Astrocyte (in vitro differentiated cells and primary cell): ENCODE data around the gene PTPRF. TPM values are rescaled to one million over a fixed set of nuclear protein-coding genes. Genes with fewer than 3 reads are reported as not detected.
"Not testable (repeated sequence)": the region's sequence is repeated elsewhere in the genome, so short reads cannot be mapped to it uniquely, and the experiment has no call there.

Experiments used
- DNase-seq: peaks from one replicate; pipeline ENCODE4 v3.0.0-alpha.2; 2010; ENCODE audit warnings: low read depth
- FAIRE-seq: peaks from 2 replicates; lab custom pipeline; 2011; peaks lifted over from hg19 to GRCh38; lab: Jason Lieb, UNC
- H2AFZ ChIP-seq: 2 replicates; pipeline ENCODE4 v1.6.0; 2012; ENCODE audit warnings: low read depth, low read length, inconsistent platforms
- H3K27ac ChIP-seq: 2 replicates; pipeline ENCODE4 v1.5.1; 2011; ENCODE audit warnings: low read depth, low read length, inconsistent platforms
- H3K27me3 ChIP-seq: 2 replicates; pipeline ENCODE4 v1.6.0; 2011; ENCODE audit warnings: low read length, inconsistent platforms; ENCODE audit not compliant: insufficient read depth
- H3K36me3 ChIP-seq: 2 replicates; pipeline ENCODE4 v1.5.1; 2011; ENCODE audit warnings: low read length, inconsistent platforms; ENCODE audit not compliant: insufficient read depth
- H3K4me1 ChIP-seq: 2 replicates; pipeline ENCODE4 v1.5.1; 2011; ENCODE audit warnings: low read length, inconsistent platforms; ENCODE audit not compliant: insufficient read depth
- H3K4me2 ChIP-seq: 2 replicates; pipeline ENCODE4 v1.6.0; 2012; ENCODE audit warnings: low read length, inconsistent platforms
- H3K4me3 ChIP-seq: 2 replicates; pipeline ENCODE4 v1.5.1; 2011; ENCODE audit warnings: low read depth, mild to moderate bottlenecking, low read length, inconsistent platforms; ENCODE audit not compliant: insufficient read depth
- H3K79me2 ChIP-seq: 2 replicates; pipeline ENCODE4 v1.6.0; 2012; ENCODE audit warnings: mild to moderate bottlenecking, low read length, inconsistent platforms; ENCODE audit not compliant: insufficient read depth
- H3K9ac ChIP-seq: 2 replicates; pipeline ENCODE4 v1.6.0; 2012; ENCODE audit warnings: mild to moderate bottlenecking, low read length, inconsistent platforms
- H3K9me3 ChIP-seq: 2 replicates; pipeline ENCODE4 v1.5.1; 2012; ENCODE audit warnings: low read depth, mild to moderate bottlenecking, low read length, inconsistent platforms; ENCODE audit not compliant: insufficient read depth
- H4K20me1 ChIP-seq: 2 replicates; pipeline ENCODE4 v1.6.0; 2012; ENCODE audit warnings: low read length, inconsistent platforms; ENCODE audit not compliant: insufficient read depth
- H3K27ac Mint-ChIP-seq: one replicate; pipeline ENCODE4 v1.8.0; 2021; ENCODE audit warnings: mild to moderate bottlenecking, mixed read lengths; ENCODE audit not compliant: unreplicated experiment
- H3K27me3 Mint-ChIP-seq: one replicate; pipeline ENCODE4 v1.8.0; 2021; ENCODE audit warnings: low read depth, mixed read lengths; ENCODE audit not compliant: unreplicated experiment
- H3K36me3 Mint-ChIP-seq: one replicate; pipeline ENCODE4 v1.8.0; 2021; ENCODE audit warnings: low read depth, mixed read lengths; ENCODE audit not compliant: unreplicated experiment
- H3K4me1 Mint-ChIP-seq: one replicate; pipeline ENCODE4 v1.8.0; 2021; ENCODE audit warnings: low read depth, mixed read lengths; ENCODE audit not compliant: unreplicated experiment
- H3K4me3 Mint-ChIP-seq: one replicate; pipeline ENCODE4 v1.8.0; 2021; ENCODE audit warnings: mild to moderate bottlenecking, moderate library complexity, mixed read lengths; ENCODE audit not compliant: unreplicated experiment
- H3K9me3 Mint-ChIP-seq: one replicate; pipeline ENCODE4 v1.8.0; 2021; ENCODE audit warnings: mild to moderate bottlenecking, mixed read lengths; ENCODE audit not compliant: unreplicated experiment
- EZH2 ChIP-seq: IDR thresholded peaks from 2 replicates; pipeline ENCODE4 v1.6.1; 2012; ENCODE audit warnings: mild to moderate bottlenecking, low read length, inconsistent platforms; ENCODE audit not compliant: insufficient read depth
- total RNA-seq: library from RNA; stranded (reverse); gene quantifications from 2 replicates; pipeline ENCODE4 v1.2.1, GENCODE V29; 2021
- TF ChIP-seq, protein P1 (sequence below): IDR thresholded peaks from 2 replicates; pipeline ENCODE4 v1.5.1; 2011; ENCODE audit warnings: low read depth, mild to moderate bottlenecking, inconsistent platforms, low read length, moderate library complexity; ENCODE audit not compliant: insufficient read depth

The PTPRF gene
- total RNA-seq, 1 donor from 2014 or later: 275 TPM

DNA sequence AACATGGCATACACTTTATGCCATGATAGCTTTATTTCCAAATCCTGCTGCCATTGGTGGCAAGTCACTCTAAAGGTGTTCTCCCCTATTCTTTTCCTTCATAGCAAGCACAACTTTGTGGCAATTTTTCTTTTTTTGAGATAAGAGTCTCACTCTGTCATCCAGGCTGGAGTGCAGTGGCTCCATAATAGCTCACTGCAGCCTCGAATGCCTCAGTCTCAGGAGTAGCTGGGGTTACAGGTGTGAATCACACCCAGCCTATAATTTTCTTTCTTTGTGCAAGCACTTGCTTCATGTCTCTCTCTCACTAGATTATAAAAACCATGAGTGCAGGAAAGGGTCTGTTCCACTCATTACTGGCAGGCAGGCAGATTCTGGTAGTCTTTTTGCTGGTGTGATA lies 113.9 kb downstream of the PTPRF start:
- no peaks in the 10 kb centered on the region for H3K27me3 ChIP-seq
- peaks cover 5% of the 10 kb centered on the region for H3K4me1 ChIP-seq
- H3K4me2 ChIP-seq: no peak overlapping the region
- TF ChIP-seq, protein P1, sequence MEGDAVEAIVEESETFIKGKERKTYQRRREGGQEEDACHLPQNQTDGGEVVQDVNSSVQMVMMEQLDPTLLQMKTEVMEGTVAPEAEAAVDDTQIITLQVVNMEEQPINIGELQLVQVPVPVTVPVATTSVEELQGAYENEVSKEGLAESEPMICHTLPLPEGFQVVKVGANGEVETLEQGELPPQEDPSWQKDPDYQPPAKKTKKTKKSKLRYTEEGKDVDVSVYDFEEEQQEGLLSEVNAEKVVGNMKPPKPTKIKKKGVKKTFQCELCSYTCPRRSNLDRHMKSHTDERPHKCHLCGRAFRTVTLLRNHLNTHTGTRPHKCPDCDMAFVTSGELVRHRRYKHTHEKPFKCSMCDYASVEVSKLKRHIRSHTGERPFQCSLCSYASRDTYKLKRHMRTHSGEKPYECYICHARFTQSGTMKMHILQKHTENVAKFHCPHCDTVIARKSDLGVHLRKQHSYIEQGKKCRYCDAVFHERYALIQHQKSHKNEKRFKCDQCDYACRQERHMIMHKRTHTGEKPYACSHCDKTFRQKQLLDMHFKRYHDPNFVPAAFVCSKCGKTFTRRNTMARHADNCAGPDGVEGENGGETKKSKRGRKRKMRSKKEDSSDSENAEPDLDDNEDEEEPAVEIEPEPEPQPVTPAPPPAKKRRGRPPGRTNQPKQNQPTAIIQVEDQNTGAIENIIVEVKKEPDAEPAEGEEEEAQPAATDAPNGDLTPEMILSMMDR: no peak
- TF ChIP-seq EZH2: no peak
- Mint-ChIP-seq H3K27ac (no peak overlapping the region), H3K4me3 (no peak overlapping the region), H3K27me3 (no peaks in the 10 kb centered on the region), H3K9me3 (peaks cover 3% of the 10 kb centered on the region), H3K36me3 (no peaks in the 10 kb centered on the region), H3K4me1 (peaks cover 13% of the 10 kb centered on the region)
- DNase-seq: no peak
- no peak overlapping the region for H3K4me3 ChIP-seq
- no peak overlapping the region for H3K9ac ChIP-seq
- no peaks in the 10 kb centered on the region for H4K20me1 ChIP-seq
- H3K36me3 ChIP-seq: no peaks in the 10 kb centered on the region
- no peak for FAIRE-seq
- H2AFZ ChIP-seq: no peak overlapping the region
- H3K79me2 ChIP-seq: no peaks in the 10 kb centered on the region
- no peak overlapping the region for H3K27ac ChIP-seq
- no peaks in the 10 kb centered on the region for H3K9me3 ChIP-seq

- no peaks in the 10 kb centered on the region for H3K27me3 Mint-ChIP-seq
- H3K9me3 Mint-ChIP-seq: peaks cover 3% of the 10 kb centered on the region
- Histone ChIP-seq H3K27me3 (no peaks in the 10 kb centered on the region), H4K20me1 (peaks cover under 1% of the 10 kb centered on the region), H3K27ac (no peak overlapping the region), H3K79me2 (peaks cover 2% of the 10 kb centered on the region), H2AFZ (no peak overlapping the region), H3K4me1 (peaks cover 5% of the 10 kb centered on the region), H3K9me3 (no peaks in the 10 kb centered on the region), H3K4me2 (no peak overlapping the region), H3K36me3 (no peaks in the 10 kb centered on the region), H3K4me3 (no peak overlapping the region), H3K9ac (no peak overlapping the region)
- H3K4me1 Mint-ChIP-seq: peaks cover 13% of the 10 kb centered on the region
- no peak for FAIRE-seq
- H3K27ac Mint-ChIP-seq: peak overlapping the region; percentile 67
- no peak overlapping the region for H3K4me3 Mint-ChIP-seq
- TF ChIP-seq EZH2: no peak
- TF ChIP-seq, protein P1: no peak
- no peaks in the 10 kb centered on the region for H3K36me3 Mint-ChIP-seq
- no peak for DNase-seq
These were observed 114.8 kb downstream of the PTPRF start for GRCh38 chr1:43645461-43645860.

- H3K9ac ChIP-seq, H3K27ac Mint-ChIP-seq, H3K36me3 Mint-ChIP-seq, H3K27me3 ChIP-seq, DNase-seq, H3K4me3 ChIP-seq, H3K4me3 Mint-ChIP-seq, H3K27ac ChIP-seq, H3K4me2 ChIP-seq, H2AFZ ChIP-seq, H3K36me3 ChIP-seq, H3K9me3 ChIP-seq, H3K27me3 Mint-ChIP-seq, FAIRE-seq, H3K9me3 Mint-ChIP-seq: not testable (repeated sequence)
- Histone ChIP-seq H4K20me1 (peaks cover 20% of the 10 kb centered on the region), H3K79me2 (peaks cover 20% of the 10 kb centered on the region), H3K4me1 (peaks cover 14% of the 10 kb centered on the region)
- peaks cover 13% of the 10 kb centered on the region for H3K4me1 Mint-ChIP-seq
These were observed 116.6 kb downstream of the PTPRF start for GRCh38 chr1:43647331-43647730.
